Kidney (tissue), 14 donors: ENCODE results near the gene POLG. TPM values are rescaled to one million over a fixed set of nuclear protein-coding genes. Genes with fewer than 3 reads are reported as not detected.

Experiments
- DNase-seq, 5 donors: peaks; one replicate each; pipeline ENCODE4 v3.0.0-alpha.2; 2013 to 2020
- FAIRE-seq: peaks from 2 replicates; lab custom pipeline; 2012; peaks lifted over from hg19 to GRCh38; lab: Jason Lieb, UNC
- H3K27ac ChIP-seq, 2 donors: one replicate each; pipeline ENCODE4 v1.7.0; 2013; ENCODE audit warnings: low read depth in 2 of 2, low read length in 2 of 2, inconsistent platforms in 1 of 2
- H3K27me3 ChIP-seq: one replicate; pipeline ENCODE4 v1.7.1; 2013; ENCODE audit warnings: low read length, inconsistent platforms; ENCODE audit not compliant: control insufficient read depth, insufficient read depth
- H3K36me3 ChIP-seq, 3 donors: one replicate each; pipeline versions ENCODE4 v1.7.0 to v1.7.1; 2013; ENCODE audit warnings: low read length in 3 of 3, control low read depth in 1 of 3, inconsistent platforms in 1 of 3; ENCODE audit not compliant: insufficient read depth in 3 of 3, control insufficient read depth in 2 of 3
- H3K4me1 ChIP-seq, 3 donors: one replicate each; pipeline versions ENCODE4 v1.7.0 to v1.7.1; 2013; ENCODE audit warnings: low read length in 3 of 3, inconsistent platforms in 1 of 3, low read depth in 1 of 3; ENCODE audit not compliant: control insufficient read depth in 2 of 3, insufficient read depth in 2 of 3
- H3K4me3 ChIP-seq, 3 donors: one replicate each; pipeline versions ENCODE4 v1.7.0 to v1.8.1; 2013; ENCODE audit warnings: low read length in 3 of 3, control low read depth in 1 of 3, inconsistent platforms in 1 of 3
- H3K9ac ChIP-seq, 3 donors: one replicate each; pipeline versions ENCODE4 v1.7.0 to v1.7.1; 2013; ENCODE audit warnings: low read length in 3 of 3, control low read depth in 1 of 3, inconsistent platforms in 1 of 3
- H3K9me3 ChIP-seq, 3 donors: one replicate each; pipeline versions ENCODE4 v1.7.0 to v1.7.1; 2013; ENCODE audit warnings: low read length in 3 of 3, control low read depth in 1 of 3, inconsistent platforms in 1 of 3; ENCODE audit not compliant: control insufficient read depth in 2 of 3, insufficient read depth in 1 of 3
- CTCF ChIP-seq: IDR thresholded peaks from 3 replicates; pipeline ENCODE4 v1.5.1; 2012; ENCODE audit warnings: mild to moderate bottlenecking, moderate library complexity, borderline replicate concordance; ENCODE audit not compliant: insufficient read depth; ENCODE audit errors: extremely low read depth
- intact Hi-C: fragments of 100-400 bp; cut with DNase I; formaldehyde crosslinking; loops from one replicate; pipeline ENCODE4 v1.11.1; 2022
- polyA plus RNA-seq: library from polyadenylated mRNA; stranded (reverse); fragments of 350-450 nt; fragmentation: Illumina TruSeq; extraction: RNeasy Lipid Tissue Mini Kit (QIAGEN cat#74804); gene quantifications from one replicate; pipeline ENCODE4 v1.2.3, GENCODE V29; 2014; ENCODE audit warnings: low read depth, low replicate concordance; ENCODE audit not compliant: insufficient read depth
- total RNA-seq: library from RNA; stranded (reverse); fragmentation: NEBNext Ultra II Directional; extraction: Animal tissue kit (Norgen Biotek cat#: 25700); gene quantifications from one replicate; pipeline ENCODE4 v1.2.1, GENCODE V29; 2021
- donor health status: control.
- donor health status: control.
- donor health status: control.
- donor health status: control.
- donor health status: control.
- donor health status: DM: yes; HTN: yes; CAD: no.
- donor health status: Normal renal cell carcinoma (clear cell type).

POLG gene
- total and polyA plus RNA-seq, 2 donors from 2014 or later, result 28.6 to 72.4 TPM

- FAIRE-seq (no peak), DNase-seq (no peak)
- intact Hi-C loops, result no loop called here
- TF ChIP-seq CTCF, result no peak
- Histone ChIP-seq H3K36me3 (peaks cover 11 to 48% (median 32%) of the 10 kb centered on the region in 3 donors), H3K9me3 (no peaks in the 10 kb centered on the region), H3K4me1 (peaks cover 0 to 8% (median 0%) of the 10 kb centered on the region in 3 donors), H3K27me3 (no peaks in the 10 kb centered on the region), H3K4me3 (no peak overlapping the region), H3K27ac (peak overlapping the region in 1 of 2 donors; percentile 61), H3K9ac (no peak overlapping the region)
Measured at GRCh38 chr15:89315375-89315929, 19.2 kb downstream of the POLG start.

DNA sequence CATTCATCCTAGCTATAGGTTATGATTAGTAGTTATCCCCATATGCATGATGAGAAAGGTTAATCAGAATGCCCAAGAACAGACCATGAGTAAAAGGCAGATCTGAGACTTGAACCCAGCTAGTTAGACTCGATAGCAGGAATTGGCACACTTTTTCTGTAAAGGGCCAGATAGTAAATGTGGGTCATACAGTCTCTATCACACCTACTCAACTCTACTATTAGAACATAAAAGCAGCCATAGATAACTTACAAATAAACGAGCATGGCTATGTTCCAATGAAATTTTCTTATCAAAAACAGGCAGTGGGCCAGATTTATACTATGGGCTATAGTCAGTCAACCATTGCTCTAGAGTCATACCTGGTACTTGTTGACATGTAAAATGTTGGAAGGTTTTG is 24.6 kb downstream of the POLG start:
- TF ChIP-seq CTCF, result no peak
- intact Hi-C loops, result no loop called here
- H3K27ac ChIP-seq, result no peak overlapping the region
- H3K9me3 ChIP-seq, result no peaks in the 10 kb centered on the region
- FAIRE-seq, result no peak
- peaks cover 0 to 2% (median under 1%) of the 10 kb centered on the region in 3 donors for H3K36me3 ChIP-seq
- H3K27me3 ChIP-seq, result no peaks in the 10 kb centered on the region
- no peak overlapping the region for H3K4me3 ChIP-seq
- H3K4me1 ChIP-seq, result peaks cover 0 to 3% (median 0%) of the 10 kb centered on the region in 3 donors
- no peak for DNase-seq
- no peak overlapping the region for H3K9ac ChIP-seq

DNA sequence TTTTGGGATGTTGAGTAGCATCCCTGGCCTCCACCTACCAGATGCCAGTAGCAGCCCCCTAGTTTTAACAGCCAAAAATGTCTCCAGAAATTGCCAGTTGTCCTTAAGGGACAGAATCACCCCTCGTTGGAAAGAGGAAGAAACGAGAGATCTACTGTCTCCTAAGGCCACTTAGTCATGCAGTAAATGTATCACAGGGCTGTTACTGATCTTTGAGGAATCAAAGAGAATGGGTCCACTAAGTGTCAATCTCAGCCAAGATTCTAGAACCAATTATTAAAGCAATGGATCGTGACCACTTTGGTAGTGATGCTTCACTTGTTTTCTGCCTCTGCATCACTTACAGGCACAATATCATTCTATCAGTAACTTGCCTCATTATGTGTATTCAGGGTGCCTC is 26.4 kb downstream of the POLG start:
- Histone ChIP-seq H3K36me3 (no peaks in the 10 kb centered on the region), H3K4me3 (no peak overlapping the region), H3K27me3 (no peaks in the 10 kb centered on the region), H3K9ac (no peak overlapping the region), H3K27ac (no peak overlapping the region), H3K4me1 (no peaks in the 10 kb centered on the region), H3K9me3 (no peaks in the 10 kb centered on the region)
- DNase-seq (no peak), FAIRE-seq (no peak)
- TF ChIP-seq CTCF, result no peak
- intact Hi-C loops, result no loop called here

DNA sequence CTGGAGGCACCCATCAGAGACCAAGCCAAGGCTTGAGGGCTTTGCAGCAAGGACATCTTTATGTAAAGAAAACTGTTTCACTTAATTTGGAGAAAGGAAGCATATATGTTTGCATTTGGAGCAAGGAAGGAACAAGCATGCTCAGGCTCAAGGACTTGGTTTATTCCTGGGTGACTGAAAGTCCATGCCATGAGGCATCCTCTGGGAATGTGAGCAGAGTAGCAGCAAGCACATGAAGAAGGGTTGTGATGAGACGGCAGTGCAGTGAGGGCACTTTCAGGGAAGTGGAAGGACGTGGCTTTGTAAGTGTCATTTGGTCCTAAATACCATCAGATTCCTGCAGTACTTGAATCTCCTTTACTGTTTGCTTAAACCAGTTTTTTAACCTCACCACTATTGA is 26.8 kb downstream of the POLG start:
- no peaks in the 10 kb centered on the region for H3K4me1 ChIP-seq
- no peak for DNase-seq
- H3K27me3 ChIP-seq, result no peaks in the 10 kb centered on the region
- no peak for TF ChIP-seq CTCF
- H3K36me3 ChIP-seq, result no peaks in the 10 kb centered on the region
- intact Hi-C loops, result no loop called here
- no peak overlapping the region for H3K9ac ChIP-seq
- H3K9me3 ChIP-seq, result no peaks in the 10 kb centered on the region
- no peak overlapping the region for H3K27ac ChIP-seq
- FAIRE-seq, result no peak
- H3K4me3 ChIP-seq, result no peak overlapping the region
